Measurements from ENCODE around the gene NUDT3. TPM values are rescaled to one million over a fixed set of nuclear protein-coding genes. Genes with fewer than 3 reads are reported as not detected.

NUDT3 gene
- total RNA-seq, 3 donors from 2014 or later: 28.7 to 33.8 (median 29.0) TPM

GRCh38 chr6:34238585-34239499 lies 153.6 kb downstream of the NUDT3 start:
- Histone ChIP-seq H3K27ac (no peak overlapping the region), H3K27me3 (no peaks in the 10 kb centered on the region), H3K9me3 (no peaks in the 10 kb centered on the region), H3K4me3 (peak overlapping the region in 1 of 3 donors; percentile 73), H3K4me1 (no peaks in the 10 kb centered on the region), H3K36me3 (no peaks in the 10 kb centered on the region)
- no peak for DNase-seq (ENCODE audit: low spot score in 2 of 2)
- intact Hi-C loops (cut with DNase I; ENCODE audit: low total_unique reads): no loop called here
- TF ChIP-seq CTCF (IDR thresholded peaks at IDR 0.05): no peak
- TF ChIP-seq POLR2AphosphoS5 (IDR thresholded peaks at IDR 0.05): no peak
- no peak for TF ChIP-seq POLR2A (IDR thresholded peaks at IDR 0.05)

GRCh38 chr6:34237722-34238584 lies 154.5 kb downstream of the NUDT3 start:
- no peak for DNase-seq (ENCODE audit: low spot score in 2 of 2)
- peak overlapping the region; percentile 73 to 88 for H3K27ac ChIP-seq
- no peaks in the 10 kb centered on the region for H3K9me3 ChIP-seq
- no peaks in the 10 kb centered on the region for H3K27me3 ChIP-seq
- no peaks in the 10 kb centered on the region for H3K4me1 ChIP-seq
- no peak for TF ChIP-seq POLR2A (IDR thresholded peaks at IDR 0.05)
- peak in 1 of 3 donors; percentile 10 for TF ChIP-seq CTCF (IDR thresholded peaks at IDR 0.05)
- TF ChIP-seq POLR2AphosphoS5 (IDR thresholded peaks at IDR 0.05): no peak
- peak overlapping the region; percentile 52 to 78 (median 73) for H3K4me3 ChIP-seq
- H3K36me3 ChIP-seq: no peaks in the 10 kb centered on the region
- intact Hi-C loops (cut with DNase I; ENCODE audit: low total_unique reads): no loop called here

- Histone ChIP-seq H3K4me3 (peak overlapping the region; percentile 66 to 78 (median 73)), H3K27me3 (no peaks in the 10 kb centered on the region), H3K9me3 (no peaks in the 10 kb centered on the region), H3K4me1 (no peaks in the 10 kb centered on the region), H3K36me3 (no peaks in the 10 kb centered on the region), H3K27ac (peak overlapping the region; percentile 88 to 94)
- DNase-seq (ENCODE audit: low spot score in 2 of 2): no peak
- intact Hi-C loops (cut with DNase I; ENCODE audit: low total_unique reads): no loop called here
- TF ChIP-seq POLR2A (IDR thresholded peaks at IDR 0.05) (no peak), POLR2AphosphoS5 (IDR thresholded peaks at IDR 0.05) (no peak)
Observed at GRCh38 chr6:34237316-34237721, 155.2 kb downstream of the NUDT3 start.

GRCh38 chr6:34236443-34237315 lies 155.8 kb downstream of the NUDT3 start, which contains the start of gene HMGA1:
HMGA1 (plus strand) TSS chr6:34236873; CDS start chr6:34240781, 3,908 bp downstream.
- DNase-seq (ENCODE audit: low spot score in 2 of 2): peak; percentile 80 to 86
- no peaks in the 10 kb centered on the region for H3K27me3 ChIP-seq

More at GRCh38 chr6:34236443-34237315, 155.8 kb downstream of the NUDT3 start, which contains the start of gene HMGA1:
- H3K9me3 ChIP-seq: no peaks in the 10 kb centered on the region
- H3K4me3 ChIP-seq: peak within 1 kb of the TSS; percentile 66 to 78 (median 73)
- no peaks in the 10 kb centered on the region for H3K36me3 ChIP-seq
- intact Hi-C loops (cut with DNase I; ENCODE audit: low total_unique reads): no loop called here
- H3K4me1 ChIP-seq: no peaks in the 10 kb centered on the region
- peak within 1 kb of the TSS; percentile 89 to 94 for H3K27ac ChIP-seq
- peak; percentile 72 for TF ChIP-seq POLR2A (IDR thresholded peaks at IDR 0.05)
- no peak for TF ChIP-seq CTCF (IDR thresholded peaks at IDR 0.05)
- TF ChIP-seq POLR2AphosphoS5 (IDR thresholded peaks at IDR 0.05): peak; percentile 23 to 84 (median 56)

Data from breast epithelium (tissue), 4 donors.